GM19468 (cell line): Measurements from ENCODE around the gene GPR158.

Experiments used
- ATAC-seq: cut with Tn5 transposase; IDR thresholded peaks from one replicate; pipeline ENCODE4 v1.9.1; 2021; ENCODE audit warnings: mild to moderate bottlenecking, moderate library complexity, moderate number of reproducible peaks; ENCODE audit not compliant: unreplicated experiment; ENCODE audit errors: extremely low read depth

The GPR158 gene

GRCh38 chr10:25182636-25183035 lies 7.8 kb downstream of the GPR158 start:
- ATAC-seq = no peak

- no peak for ATAC-seq
Measured at GRCh38 chr10:25191162-25191895, 16.5 kb downstream of the GPR158 start.

DNA sequence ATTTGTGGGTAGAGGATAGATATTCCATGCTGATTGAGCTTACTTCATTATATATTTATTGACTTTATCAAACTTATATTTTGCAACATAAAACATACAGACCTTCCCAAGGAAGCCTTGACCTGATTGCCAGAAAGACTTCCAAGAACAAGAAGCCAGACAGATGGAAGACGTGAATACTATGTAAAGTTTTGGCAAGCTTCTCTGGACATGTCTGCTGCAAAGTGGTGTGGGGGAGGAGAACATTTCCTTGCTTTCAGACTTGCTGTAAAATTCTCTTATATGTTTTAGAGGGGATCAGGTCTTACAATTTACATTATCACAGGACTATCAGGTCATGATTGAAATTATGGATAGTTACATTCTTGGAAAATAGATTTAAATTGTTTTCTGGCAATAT lies 23.4 kb downstream of the GPR158 start:
- no peak for ATAC-seq

- ATAC-seq = no peak
Measured at GRCh38 chr10:25206693-25207414, 32.1 kb downstream of the GPR158 start.

DNA sequence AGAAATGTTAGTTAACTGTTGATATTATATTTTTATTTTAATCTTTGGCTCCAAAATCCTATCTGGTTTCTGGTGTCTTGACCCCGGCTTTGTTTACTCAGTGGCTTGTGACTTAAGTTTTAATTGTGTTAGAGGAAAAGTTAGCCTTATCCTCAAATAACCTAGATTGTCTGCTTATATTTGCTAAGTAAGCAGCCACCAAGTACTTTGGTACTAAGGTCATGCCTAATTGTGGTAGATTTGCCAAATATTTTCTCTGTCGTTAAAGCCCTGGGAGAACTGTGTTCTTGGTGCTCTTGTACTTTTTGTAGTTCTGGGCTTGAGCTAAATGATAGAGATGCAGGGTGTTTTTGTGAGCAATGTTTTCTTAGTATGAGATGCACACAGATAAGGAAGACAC lies 34.8 kb downstream of the GPR158 start:
- ATAC-seq = no peak

- ATAC-seq = no peak
Measured at GRCh38 chr10:25210265-25210664, 35.5 kb downstream of the GPR158 start.

DNA sequence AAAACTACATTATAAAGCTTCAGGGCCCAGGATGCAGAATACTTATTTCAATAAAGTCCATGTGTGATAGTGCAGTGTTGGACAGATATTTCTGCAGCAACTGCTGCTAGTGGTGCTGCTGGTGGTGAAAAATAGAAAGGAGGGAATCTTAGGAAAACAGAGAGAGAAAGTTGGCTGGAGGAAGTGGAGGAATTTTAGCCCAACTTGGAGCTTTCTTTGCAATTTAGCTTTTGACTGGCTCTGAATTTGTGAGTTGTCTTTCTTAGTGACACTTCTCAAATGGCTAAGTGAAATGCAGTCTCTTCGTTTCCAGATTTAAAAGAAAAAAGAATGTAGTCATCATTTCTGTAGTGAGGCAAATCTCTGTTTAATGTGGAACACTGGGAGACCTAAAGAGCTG lies 45.4 kb downstream of the GPR158 start:
- ATAC-seq = no peak

- ATAC-seq = no peak
Measured at GRCh38 chr10:25222085-25222660, 47.4 kb downstream of the GPR158 start.

DNA sequence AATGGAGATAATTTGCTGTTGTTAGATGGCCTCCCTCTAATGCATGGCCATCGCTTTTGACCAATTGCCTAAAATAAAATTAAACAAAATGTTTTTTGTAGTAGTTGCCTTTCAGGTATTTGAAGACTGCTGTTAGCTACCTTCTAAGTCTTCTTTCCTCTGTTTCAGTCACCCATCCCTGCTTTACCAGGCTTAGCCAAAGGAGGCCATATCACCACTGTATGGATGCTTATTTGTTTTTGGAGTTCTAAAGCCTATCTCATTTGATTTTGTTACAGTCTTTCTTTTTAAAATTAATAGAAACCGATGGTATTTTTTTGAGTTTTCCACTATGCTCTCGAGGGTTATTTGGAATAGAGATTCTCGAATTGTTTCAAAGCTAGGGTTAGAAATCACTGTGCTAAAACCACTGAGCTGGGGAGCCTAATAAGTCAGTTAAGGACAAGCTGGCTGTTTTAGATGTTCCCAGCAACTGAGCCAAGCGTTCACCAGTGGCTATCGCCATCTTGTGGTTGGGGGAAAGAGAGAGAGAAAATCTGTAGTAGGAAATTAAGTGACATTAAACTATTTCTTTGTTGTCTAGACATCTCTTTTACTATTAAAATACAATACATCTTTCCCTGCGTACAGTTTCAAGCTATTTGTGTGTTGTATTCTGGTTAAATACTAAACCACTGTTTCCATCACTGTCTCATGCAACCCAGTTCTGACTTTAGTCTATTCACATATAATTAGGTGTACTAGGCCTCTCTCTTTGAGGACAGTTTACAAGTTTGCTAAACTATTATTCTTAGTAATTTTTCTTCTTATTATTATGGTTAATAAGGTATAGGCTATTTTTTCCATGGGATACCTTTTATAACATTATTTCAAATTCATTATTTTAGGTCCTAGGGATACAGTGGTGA lies 52.2 kb downstream of the GPR158 start:
- no peak for ATAC-seq

GRCh38 chr10:25231751-25232150 lies 57.0 kb downstream of the GPR158 start:
- ATAC-seq = no peak

DNA sequence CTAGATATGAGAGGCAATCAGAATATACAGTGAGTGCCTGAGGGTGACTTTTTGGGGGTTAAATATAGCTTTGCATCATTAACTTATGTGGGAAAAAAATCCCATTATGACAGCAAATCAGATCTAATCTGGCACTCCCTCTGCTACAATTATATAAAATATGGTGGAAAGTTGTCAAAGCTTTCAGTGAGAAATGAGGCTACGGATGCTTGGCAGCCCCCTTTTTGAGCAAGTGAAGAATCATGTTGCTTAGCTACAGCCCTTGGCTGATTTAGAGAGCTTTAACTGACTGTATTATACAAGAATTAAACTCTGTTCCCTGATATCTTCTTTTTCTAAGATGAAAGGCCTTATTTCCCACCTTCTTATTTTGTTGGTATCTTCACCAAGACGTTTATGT lies 57.4 kb downstream of the GPR158 start:
- ATAC-seq = no peak

GRCh38 chr10:25245165-25245564 lies 70.4 kb downstream of the GPR158 start:
- no peak for ATAC-seq

DNA sequence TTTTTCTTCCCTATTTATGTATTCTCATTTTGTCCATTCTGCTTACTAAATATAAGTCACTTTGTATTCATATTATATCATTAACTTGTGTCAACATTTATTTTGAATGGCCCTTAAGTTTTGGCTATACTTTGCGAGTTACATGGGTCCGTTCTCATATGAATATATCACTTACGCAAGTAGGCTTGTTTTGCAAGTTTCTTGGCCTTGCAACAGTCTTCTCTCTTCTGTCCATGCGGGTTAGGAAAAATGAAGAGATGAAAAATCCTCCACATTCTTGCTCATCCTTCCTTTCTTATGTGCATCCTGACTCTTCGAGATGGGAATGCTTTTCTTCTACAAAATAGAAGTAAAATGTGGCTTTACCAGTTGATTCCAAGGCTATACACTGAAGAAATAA lies 82.8 kb downstream of the GPR158 start:
- no peak for ATAC-seq

- no peak for ATAC-seq
Measured at GRCh38 chr10:25261110-25261509, 86.3 kb downstream of the GPR158 start.

DNA sequence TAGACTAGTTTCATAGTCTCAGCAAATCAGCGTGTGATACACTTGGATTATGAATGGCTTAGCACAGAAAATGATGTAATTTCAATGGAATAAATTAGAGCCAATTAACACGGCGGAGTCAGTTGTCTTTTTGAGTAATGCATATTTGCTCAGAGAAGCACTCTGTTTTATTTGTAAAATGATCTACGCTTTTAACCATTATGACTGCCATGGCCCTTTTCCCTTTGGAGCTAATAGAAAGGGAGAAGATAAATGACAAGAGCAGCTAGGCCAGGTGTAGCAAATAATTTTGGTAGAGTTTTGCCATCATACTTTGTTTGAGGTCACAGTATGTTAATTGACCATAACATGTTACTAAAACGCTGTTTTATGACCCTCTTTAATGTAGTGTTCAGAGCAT lies 86.8 kb downstream of the GPR158 start:
- ATAC-seq = no peak

DNA sequence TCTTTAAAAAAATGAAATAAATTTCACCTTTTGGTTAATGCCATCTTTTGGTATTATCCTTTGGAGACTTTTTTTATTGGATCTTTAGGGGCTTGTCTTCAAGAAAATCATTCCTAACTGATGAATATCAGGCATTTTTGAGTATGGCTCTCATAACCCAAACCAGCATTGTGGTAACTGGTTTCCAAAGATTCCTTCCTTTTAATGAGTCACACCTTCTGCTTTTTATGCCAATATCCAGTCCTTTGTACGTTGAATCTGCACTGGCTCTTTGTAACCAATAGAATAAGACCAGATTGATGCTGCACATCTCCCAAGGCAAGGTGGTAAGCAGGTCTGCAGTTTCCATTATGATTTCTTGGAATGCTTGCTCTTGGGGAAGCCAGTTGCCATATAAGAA lies 89.1 kb downstream of the GPR158 start:
- no peak for ATAC-seq

GRCh38 chr10:25278180-25278579 lies 103.4 kb downstream of the GPR158 start:
- no peak for ATAC-seq

GRCh38 chr10:25280076-25280475 lies 105.3 kb downstream of the GPR158 start:
- no peak for ATAC-seq

DNA sequence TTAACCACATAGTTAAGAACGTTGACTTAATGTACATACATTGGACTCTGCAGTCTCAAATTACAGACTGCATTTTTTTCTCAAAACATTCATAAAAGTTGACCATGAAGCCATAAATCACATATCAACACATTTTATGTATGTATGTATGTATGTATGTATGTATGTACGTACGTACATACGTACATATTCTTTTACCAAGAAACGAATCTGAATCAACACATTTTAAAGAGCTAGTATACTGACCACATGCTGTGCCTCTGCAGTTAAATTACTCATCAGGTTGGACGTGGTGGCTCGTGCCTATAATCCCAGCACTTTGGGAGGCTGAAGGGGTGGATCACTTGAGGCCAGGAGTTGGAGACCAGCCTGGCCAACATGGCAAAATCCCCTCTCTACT lies 105.8 kb downstream of the GPR158 start:
- no peak for ATAC-seq

- no peak for ATAC-seq
Measured at GRCh38 chr10:25285809-25286208, 111.0 kb downstream of the GPR158 start.

DNA sequence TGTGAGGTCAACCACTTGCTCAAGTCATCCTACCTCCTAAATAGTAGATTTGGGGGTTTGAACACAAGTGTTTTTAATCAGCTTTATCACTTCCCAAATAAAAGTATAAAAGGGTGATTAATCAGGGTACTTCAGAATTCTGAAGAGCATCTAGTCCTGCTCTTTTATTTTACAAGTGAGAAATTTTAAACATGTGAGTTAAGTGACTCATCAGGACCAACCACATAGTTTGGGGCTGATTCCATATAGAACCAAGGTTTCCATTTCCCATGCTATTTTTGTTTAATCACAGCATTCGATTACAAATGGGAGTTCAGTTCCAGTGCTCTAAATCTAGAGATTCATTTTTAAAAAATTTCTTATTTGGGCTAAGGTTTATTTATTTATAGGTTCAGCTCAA lies 113.4 kb downstream of the GPR158 start:
- no peak for ATAC-seq
